ENCODE results near the gene BHMT2.

Gene BHMT2

GRCh38 chr5:79111960-79112702, 42.6 kb downstream of the BHMT2 start:
- no peak for TF ChIP-seq CTCF (IDR thresholded peaks at IDR 0.05; ENCODE audit: low read depth, low read length, missing control alignments)
- H3K4me3 ChIP-seq (ENCODE audit: low read depth, low read length): no peak overlapping the region
- no peak for DNase-seq (ENCODE audit: low read depth)

GRCh38 chr5:79112703-79113058, 43.1 kb downstream of the BHMT2 start:
- no peak for TF ChIP-seq CTCF (IDR thresholded peaks at IDR 0.05; ENCODE audit: low read depth, low read length, missing control alignments)
- H3K4me3 ChIP-seq (ENCODE audit: low read depth, low read length): no peak overlapping the region
- DNase-seq (ENCODE audit: low read depth): no peak

GRCh38 chr5:79119486-79119885, 49.9 kb downstream of the BHMT2 start:
- no peak for DNase-seq (ENCODE audit: low read depth)
- TF ChIP-seq CTCF (IDR thresholded peaks at IDR 0.05; ENCODE audit: low read depth, low read length, missing control alignments): no peak
- no peak overlapping the region for H3K4me3 ChIP-seq (ENCODE audit: low read depth, low read length)

- no peak overlapping the region for H3K4me3 ChIP-seq (ENCODE audit: low read depth, low read length)
- TF ChIP-seq CTCF (IDR thresholded peaks at IDR 0.05; ENCODE audit: low read depth, low read length, missing control alignments): no peak
- DNase-seq (ENCODE audit: low read depth): no peak
These were observed 50.7 kb downstream of the BHMT2 start for GRCh38 chr5:79120221-79120620.

GRCh38 chr5:79122973-79123372, 53.4 kb downstream of the BHMT2 start:
- TF ChIP-seq CTCF (IDR thresholded peaks at IDR 0.05; ENCODE audit: low read depth, low read length, missing control alignments): no peak
- H3K4me3 ChIP-seq (ENCODE audit: low read depth, low read length): no peak overlapping the region
- no peak for DNase-seq (ENCODE audit: low read depth)

- no peak overlapping the region for H3K4me3 ChIP-seq (ENCODE audit: low read depth, low read length)
- no peak for TF ChIP-seq CTCF (IDR thresholded peaks at IDR 0.05; ENCODE audit: low read depth, low read length, missing control alignments)
- no peak for DNase-seq (ENCODE audit: low read depth)
These were observed 55.0 kb downstream of the BHMT2 start for GRCh38 chr5:79124607-79125006.

- no peak overlapping the region for H3K4me3 ChIP-seq (ENCODE audit: low read depth, low read length)
- TF ChIP-seq CTCF (IDR thresholded peaks at IDR 0.05; ENCODE audit: low read depth, low read length, missing control alignments): no peak
These were observed 61.2 kb downstream of the BHMT2 start for GRCh38 chr5:79130781-79131180.

More at GRCh38 chr5:79130781-79131180, 61.2 kb downstream of the BHMT2 start:
- DNase-seq (ENCODE audit: low read depth): no peak

Data from GM12864 (cell line).